Esophagus (tissue), 2 donors: ENCODE data around the gene ME1. TPM values are rescaled to one million over a fixed set of nuclear protein-coding genes. Genes with fewer than 3 reads are reported as not detected.

Experiments
- H3K27ac ChIP-seq, 2 donors: one replicate each; pipeline ENCODE4 v1.5.1; 2013; ENCODE audit warnings: low read depth in 2 of 2, mild to moderate bottlenecking in 2 of 2, inconsistent platforms in 1 of 2, low read length in 1 of 2, moderate library complexity in 1 of 2
- H3K27me3 ChIP-seq, 2 donors: one replicate each; pipeline ENCODE4 v1.6.1; 2013; ENCODE audit warnings: low read length in 2 of 2, control low read depth in 1 of 2, mild to moderate bottlenecking in 1 of 2; ENCODE audit not compliant: insufficient read depth in 2 of 2, control insufficient read depth in 1 of 2
- H3K36me3 ChIP-seq, 2 donors: one replicate each; pipeline ENCODE4 v1.6.1; 2013; ENCODE audit warnings: low read length in 1 of 2; ENCODE audit not compliant: control insufficient read depth in 2 of 2, insufficient read depth in 2 of 2
- H3K4me1 ChIP-seq, 2 donors: one replicate each; pipeline ENCODE4 v1.6.1; 2013; ENCODE audit warnings: low read length in 1 of 2; ENCODE audit not compliant: control insufficient read depth in 2 of 2, insufficient read depth in 2 of 2
- H3K4me3 ChIP-seq, 2 donors: one replicate each; pipeline ENCODE4 v1.5.1; 2013; ENCODE audit warnings: low read length in 2 of 2, mild to moderate bottlenecking in 2 of 2, low read depth in 1 of 2, moderate library complexity in 1 of 2
- H3K9me3 ChIP-seq, 2 donors: one replicate each; pipeline ENCODE4 v1.6.1; 2013; ENCODE audit warnings: mild to moderate bottlenecking in 2 of 2, low read depth in 1 of 2, low read length in 1 of 2, moderate library complexity in 1 of 2; ENCODE audit not compliant: control insufficient read depth in 2 of 2, insufficient read depth in 1 of 2
- WGBS, 2 donors: extraction: QIAGEN DNeasy Blood & Tissue Kit; methylation state at CpG; one replicate each; pipeline ENCODE4 v1.1.7; 2013; 5-methylcytosine and 5-hydroxymethylcytosine counted together
- polyA plus RNA-seq, 2 donors: library from polyadenylated mRNA; stranded (reverse); fragments of 200-250 nt; gene quantifications; one replicate each; pipeline ENCODE4 v1.2.3, GENCODE V29; 2013
- donor health status: healthy with polysubstance abuse.
- donor health status: Bipolar disorder and iron deficiency.

ME1 gene
- polyA plus RNA-seq, 2 donors = 17.4 to 19.2 TPM

DNA sequence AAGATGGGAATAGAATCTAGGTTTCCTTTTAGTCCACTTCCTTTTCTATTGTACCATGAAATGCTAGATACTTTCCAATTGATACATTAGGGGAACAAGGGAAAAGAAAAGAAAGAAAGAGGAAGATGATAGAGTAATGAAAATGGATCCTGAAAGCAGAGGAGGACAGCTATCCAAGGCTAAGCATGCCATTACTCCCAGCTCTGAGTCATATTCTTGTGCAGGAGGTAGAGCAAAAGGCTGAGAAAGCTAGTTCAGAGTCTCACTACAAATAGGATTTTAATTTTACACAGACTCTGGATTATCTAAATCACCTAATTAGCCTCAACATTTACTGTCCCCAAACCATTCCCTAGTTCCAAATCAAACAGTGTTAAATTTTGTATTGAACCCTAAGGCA, 214.0 kb downstream of the ME1 start:
- Histone ChIP-seq H3K36me3 (peaks cover 0 to 2% of the 10 kb centered on the region in 2 donors), H3K4me3 (no peak overlapping the region), H3K27ac (no peak overlapping the region), H3K27me3 (no peaks in the 10 kb centered on the region), H3K4me1 (no peaks in the 10 kb centered on the region), H3K9me3 (no peaks in the 10 kb centered on the region)

GRCh38 chr6:83215131-83216047, 215.5 kb downstream of the ME1 start:
- no peaks in the 10 kb centered on the region for H3K4me1 ChIP-seq
- H3K9me3 ChIP-seq = no peaks in the 10 kb centered on the region
- H3K4me3 ChIP-seq = no peak overlapping the region
- 29 to 36% methylated on average over 7 of the region's 7 CpGs for WGBS, 2 donors
- peaks cover 0 to 2% of the 10 kb centered on the region in 2 donors for H3K36me3 ChIP-seq
- no peaks in the 10 kb centered on the region for H3K27me3 ChIP-seq
- no peak overlapping the region for H3K27ac ChIP-seq

GRCh38 chr6:83202031-83202430, 228.8 kb downstream of the ME1 start:
- Histone ChIP-seq H3K9me3 (no peaks in the 10 kb centered on the region), H3K27ac (no peak overlapping the region), H3K27me3 (no peaks in the 10 kb centered on the region), H3K4me3 (no peak overlapping the region), H3K4me1 (no peaks in the 10 kb centered on the region), H3K36me3 (no peaks in the 10 kb centered on the region)
- 76 to 89% methylated on average over 4 of the region's 4 CpGs for WGBS, 2 donors

- WGBS, 2 donors = 44 to 51% methylated on average over 2 of the region's 2 CpGs
- Histone ChIP-seq H3K27me3 (no peaks in the 10 kb centered on the region), H3K4me1 (no peaks in the 10 kb centered on the region), H3K9me3 (no peaks in the 10 kb centered on the region), H3K36me3 (no peaks in the 10 kb centered on the region), H3K4me3 (no peak overlapping the region), H3K27ac (no peak overlapping the region)
Observed at GRCh38 chr6:83199863-83200225, 231.0 kb downstream of the ME1 start.

GRCh38 chr6:83199173-83199862, 231.5 kb downstream of the ME1 start:
- no peak overlapping the region for H3K27ac ChIP-seq
- H3K4me1 ChIP-seq = no peaks in the 10 kb centered on the region
- no peak overlapping the region for H3K4me3 ChIP-seq
- no peaks in the 10 kb centered on the region for H3K36me3 ChIP-seq
- H3K27me3 ChIP-seq = no peaks in the 10 kb centered on the region
- no peaks in the 10 kb centered on the region for H3K9me3 ChIP-seq
- 83 to 90% methylated on average over 5 of the region's 5 CpGs for WGBS, 2 donors

DNA sequence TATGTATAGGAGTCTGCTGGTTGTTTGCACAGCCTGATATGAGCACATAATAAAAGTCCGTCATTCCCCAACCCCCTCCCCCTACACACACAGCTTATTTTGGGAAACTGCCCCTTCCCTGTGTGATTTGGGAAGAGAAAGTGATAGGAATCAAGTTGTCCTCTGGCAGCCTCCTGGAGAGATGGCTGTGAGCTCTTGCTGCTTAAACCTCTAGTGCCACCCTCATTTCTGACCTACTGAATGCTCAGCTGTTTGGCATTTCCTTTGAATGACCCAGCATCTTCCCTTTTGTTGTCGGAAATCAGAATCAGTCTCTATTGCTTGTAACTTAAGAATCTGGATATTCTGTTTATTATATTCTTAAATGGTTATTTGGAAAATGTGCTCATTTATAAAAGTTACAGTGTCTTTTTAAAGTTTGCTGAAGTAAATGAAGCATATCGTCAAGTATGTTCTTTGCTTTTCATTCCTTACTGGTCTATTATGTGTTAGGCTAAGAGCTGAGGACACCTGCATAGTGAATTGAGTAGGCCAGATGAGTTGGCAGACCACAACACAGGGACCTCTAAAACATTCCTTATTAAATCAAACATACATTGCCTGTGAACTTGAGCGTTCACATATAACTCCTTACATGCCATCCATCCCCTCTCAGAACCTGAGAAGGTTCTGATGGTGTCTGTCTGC, 232.2 kb downstream of the ME1 start:
- Histone ChIP-seq H3K9me3 (no peaks in the 10 kb centered on the region), H3K4me3 (no peak overlapping the region), H3K4me1 (peaks cover 0 to 3% of the 10 kb centered on the region in 2 donors), H3K27ac (no peak overlapping the region), H3K36me3 (no peaks in the 10 kb centered on the region), H3K27me3 (no peaks in the 10 kb centered on the region)
- 83 to 90% methylated on average over 4 of the region's 4 CpGs for WGBS, 2 donors

DNA sequence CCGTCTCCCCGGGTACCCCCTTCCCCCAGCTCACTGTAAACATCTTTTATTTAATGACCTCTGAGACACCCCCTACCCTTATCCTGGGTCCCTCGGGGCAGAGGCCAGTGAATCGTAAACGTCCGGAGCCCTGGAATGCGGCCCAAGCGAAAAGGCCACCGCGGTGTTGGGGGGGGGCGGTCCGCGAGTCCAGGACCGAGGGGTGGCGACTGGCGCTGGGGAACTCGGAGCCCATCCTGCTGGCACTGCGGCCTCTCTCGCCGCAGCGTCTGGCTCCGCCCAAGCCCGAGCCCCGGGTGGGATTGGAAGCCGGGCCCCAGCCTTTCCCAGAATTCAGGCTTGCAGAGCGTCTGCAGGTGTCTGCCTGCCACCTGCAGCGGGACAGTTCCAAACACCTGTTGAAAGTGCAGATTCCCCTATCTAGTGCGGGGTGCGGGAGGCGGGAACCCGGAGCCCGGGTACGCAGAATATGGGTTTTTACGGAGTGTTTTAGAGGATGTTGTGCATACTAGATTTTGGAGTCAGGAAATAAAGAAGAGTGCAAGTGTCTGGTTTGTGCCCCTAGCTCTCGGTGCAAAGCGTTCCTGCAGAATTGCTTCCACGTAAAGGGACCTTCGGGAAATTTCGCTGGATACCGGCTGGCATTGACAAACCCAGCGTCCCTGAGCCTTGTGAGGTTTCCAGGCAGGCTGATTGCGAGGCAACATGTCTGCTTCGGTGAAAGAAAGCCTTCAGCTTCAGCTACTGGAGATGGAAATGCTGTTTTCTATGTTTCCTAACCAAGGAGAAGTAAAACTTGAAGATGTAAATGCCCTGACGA, 236.9 kb downstream of the ME1 start:
- 4 to 6% methylated on average over 42 to 44 of the region's 44 CpGs for WGBS, 2 donors
- peaks cover 0 to 2% of the 10 kb centered on the region in 2 donors for H3K36me3 ChIP-seq
- peak overlapping the region; percentile 95 to 99 for H3K4me3 ChIP-seq
- H3K27ac ChIP-seq = peak overlapping the region in 1 of 2 donors; percentile 81
- H3K27me3 ChIP-seq = no peaks in the 10 kb centered on the region
- H3K9me3 ChIP-seq = no peaks in the 10 kb centered on the region
- peaks cover 0 to 3% of the 10 kb centered on the region in 2 donors for H3K4me1 ChIP-seq

DNA sequence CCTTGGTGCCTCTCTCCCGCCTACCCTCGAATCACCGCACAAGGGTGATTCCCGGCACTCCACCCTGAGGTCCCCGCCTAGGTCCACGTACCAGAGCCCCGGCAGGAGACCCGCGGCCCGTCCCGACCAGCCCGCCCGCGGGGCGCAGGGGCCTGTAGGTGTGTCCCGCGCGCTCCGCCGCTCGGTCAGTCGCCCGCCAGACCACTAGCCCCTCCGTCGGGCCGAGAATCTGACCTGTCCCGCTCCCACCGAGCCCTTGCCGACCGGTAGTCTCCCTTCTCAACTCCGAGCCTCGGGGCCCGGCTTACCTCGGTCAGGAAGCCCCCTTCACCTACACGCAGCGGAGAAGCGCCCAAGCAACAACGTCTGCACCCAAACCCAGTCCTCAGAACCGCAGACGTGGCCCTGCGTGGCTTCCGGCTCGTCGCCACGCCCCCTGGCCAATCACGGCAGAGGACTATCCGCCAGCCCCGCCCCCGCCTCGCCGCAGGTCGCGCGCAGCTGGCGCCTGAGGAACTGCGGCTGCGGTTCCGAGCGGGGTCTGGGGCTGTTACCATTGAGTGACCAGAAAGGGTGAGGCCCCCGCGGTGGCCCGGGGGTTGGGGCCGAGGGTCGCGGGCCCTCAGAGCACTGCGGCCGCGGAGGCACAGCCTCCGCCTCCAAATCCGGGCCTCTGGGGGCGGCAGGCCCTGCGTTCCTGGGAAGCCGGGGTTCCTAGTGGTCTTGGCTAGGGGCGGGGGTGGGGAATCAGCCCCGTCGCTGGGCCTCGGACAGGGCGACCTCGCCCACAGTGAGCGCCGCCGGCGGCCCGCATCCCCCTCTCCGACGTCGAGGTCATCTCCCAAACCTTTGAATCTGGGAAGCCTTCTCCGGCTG, 237.7 kb downstream of the ME1 start, which contains the start of the genes PGM3 and RWDD2A:
Gene PGM3 (minus strand): TSS at position 395 of the 876 bp plus-strand sequence. CDS start 2,253 bp downstream, outside the sequence.
Gene RWDD2A (plus strand): TSS at position 487 of the 876 bp plus-strand sequence. CDS start 1,095 bp downstream, outside the sequence.
- whole genome bisulfite sequencing, 2 donors = 0 to 1% methylated on average over 68 to 88 of the region's 88 CpGs
- Histone ChIP-seq H3K27me3 (no peaks in the 10 kb centered on the region), H3K27ac (peak within 1 kb of the TSS; percentile 61 to 81), H3K36me3 (peaks cover 0 to 2% of the 10 kb centered on the region in 2 donors), H3K9me3 (no peaks in the 10 kb centered on the region), H3K4me3 (peak within 1 kb of the TSS; percentile 95 to 99), H3K4me1 (peaks cover 0 to 3% of the 10 kb centered on the region in 2 donors)
